Measurements from ENCODE around the gene ACAD10. TPM values are rescaled to one million over a fixed set of nuclear protein-coding genes. Genes with fewer than 3 reads are reported as not detected.

The ACAD10 gene
- total and polyA plus RNA-seq, 12 donors = 7.8 to 43.4 (median 34.8) TPM

GRCh38 chr12:111798182-111798581 lies 112.3 kb downstream of the ACAD10 start:
- Histone ChIP-seq H3K4me3 (no peak overlapping the region), H3K27me3 (no peaks in the 10 kb centered on the region), H3K4me1 (peaks cover 0 to 7% (median 0%) of the 10 kb centered on the region in 9 donors), H3K27ac (peak overlapping the region in 4 of 10 donors; percentile 5 to 39 (median 16)), H3K9me3 (no peaks in the 10 kb centered on the region), H3K36me3 (peaks cover 0 to 100% (median 68%) of the 10 kb centered on the region in 9 donors)
- DNase-seq = no peak
- ATAC-seq = peak in 6 of 8 donors; percentile 20 to 69 (median 52)
- 49 to 62% methylated on average over 4 of the region's 4 CpGs for WGBS, 2 donors
- intact Hi-C loops (cut with DNase I) = no loop called here
- no peak for TF ChIP-seq CTCF (IDR thresholded peaks at IDR 0.05)

DNA sequence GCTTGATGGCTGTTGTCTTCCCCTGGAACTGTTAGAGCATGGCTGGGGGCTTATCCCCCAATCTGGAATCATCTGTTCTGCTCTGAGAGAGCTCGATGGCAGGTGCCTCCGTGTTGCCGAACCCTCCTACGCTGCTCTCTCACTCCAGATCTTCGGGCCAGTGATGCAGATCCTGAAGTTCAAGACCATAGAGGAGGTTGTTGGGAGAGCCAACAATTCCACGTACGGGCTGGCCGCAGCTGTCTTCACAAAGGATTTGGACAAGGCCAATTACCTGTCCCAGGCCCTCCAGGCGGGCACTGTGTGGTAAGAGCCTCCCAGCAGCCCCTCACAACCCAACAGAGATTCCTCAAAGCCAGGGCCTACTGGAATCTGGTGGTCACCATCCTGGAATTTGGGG lies 113.9 kb downstream of the ACAD10 start:
- intact Hi-C loops (cut with DNase I) = no loop called here
- 96 to 98% methylated on average over 9 of the region's 9 CpGs for WGBS, 2 donors
- no peaks in the 10 kb centered on the region for H3K27me3 ChIP-seq
- H3K27ac ChIP-seq = no peak overlapping the region
- peaks cover 0 to 7% (median 0%) of the 10 kb centered on the region in 9 donors for H3K4me1 ChIP-seq
- TF ChIP-seq CTCF (IDR thresholded peaks at IDR 0.05) = no peak
- DNase-seq = no peak
- ATAC-seq = peak in 1 of 8 donors; percentile 13
- no peaks in the 10 kb centered on the region for H3K9me3 ChIP-seq
- H3K4me3 ChIP-seq = no peak overlapping the region
- H3K36me3 ChIP-seq = peaks cover 0 to 100% (median 62%) of the 10 kb centered on the region in 9 donors

- no peaks in the 10 kb centered on the region for H3K27me3 ChIP-seq
- no peaks in the 10 kb centered on the region for H3K9me3 ChIP-seq
- no peak overlapping the region for H3K4me3 ChIP-seq
- intact Hi-C loops (cut with DNase I) = no loop called here
- DNase-seq (no peak), ATAC-seq (no peak)
- peaks cover 0 to 6% (median 0%) of the 10 kb centered on the region in 9 donors for H3K4me1 ChIP-seq
- H3K36me3 ChIP-seq = peaks cover 0 to 100% (median 58%) of the 10 kb centered on the region in 9 donors
- WGBS, 2 donors = 96 to 97% methylated on average over 6 of the region's 6 CpGs
- TF ChIP-seq CTCF (IDR thresholded peaks at IDR 0.05) = no peak
- H3K27ac ChIP-seq = no peak overlapping the region
These were observed 117.3 kb downstream of the ACAD10 start for GRCh38 chr12:111803038-111803626.

GRCh38 chr12:111803851-111804250 lies 118.0 kb downstream of the ACAD10 start:
- no peaks in the 10 kb centered on the region for H3K4me1 ChIP-seq
- peaks cover 0 to 100% (median 55%) of the 10 kb centered on the region in 9 donors for H3K36me3 ChIP-seq
- no peak overlapping the region for H3K4me3 ChIP-seq
- no peaks in the 10 kb centered on the region for H3K9me3 ChIP-seq
- 98 to 99% methylated on average over 8 of the region's 8 CpGs for WGBS, 2 donors
- DNase-seq (no peak), ATAC-seq (no peak)
- no peak overlapping the region for H3K27ac ChIP-seq
- H3K27me3 ChIP-seq = no peaks in the 10 kb centered on the region
- intact Hi-C loops (cut with DNase I) = no loop called here
- no peak for TF ChIP-seq CTCF (IDR thresholded peaks at IDR 0.05)

Measured in heart right ventricle (tissue), 16 donors.